DND-41 (cell line): ENCODE measurements around the gene SCTR.

ENCODE experiments used
- ATAC-seq: fragments of 200-7000 bp; cut with Tn5 transposase; 3 replicates; pipeline ENCODE4 v1.9.1; 2021; ENCODE audit warnings: low read depth; ENCODE audit not compliant: insufficient read depth
- DNase-seq: peaks from one replicate; pipeline ENCODE4 v3.0.0-alpha.2; 2020
- H2AFZ ChIP-seq: 2 replicates; pipeline ENCODE4 v1.6.0; 2012; ENCODE audit warnings: low read depth, low read length
- H3K27ac ChIP-seq: 2 replicates; pipeline ENCODE4 v1.5.1; 2012; ENCODE audit warnings: low read length, inconsistent platforms
- H3K27me3 ChIP-seq: fragments of 200-600 bp; sonication (generic); 2 replicates; pipeline ENCODE4 v1.6.0; 2012; ENCODE audit warnings: low read length, mild to moderate bottlenecking, inconsistent platforms; ENCODE audit not compliant: insufficient read depth, poor library complexity
- H3K36me3 ChIP-seq: 2 replicates; pipeline ENCODE4 v1.5.1; 2012; ENCODE audit warnings: low read length, inconsistent platforms; ENCODE audit not compliant: insufficient read depth
- H3K4me1 ChIP-seq: 2 replicates; pipeline ENCODE4 v1.5.1; 2012; ENCODE audit warnings: mild to moderate bottlenecking, low read length; ENCODE audit not compliant: insufficient read depth
- H3K4me2 ChIP-seq: 2 replicates; pipeline ENCODE4 v1.6.0; 2012; ENCODE audit warnings: mild to moderate bottlenecking, moderate library complexity, low read length, inconsistent platforms; ENCODE audit not compliant: insufficient read depth
- H3K4me3 ChIP-seq, 2 experiments: fragments of 200-600 bp in 1 of 2; shearing (Covaris generic) in 1 of 2; 2 replicates each; pipeline ENCODE4 v1.5.1; 2012 to 2016; ENCODE audit warnings: inconsistent platforms in 2 of 2, low read length in 2 of 2, mild to moderate bottlenecking in 2 of 2, low read depth in 1 of 2, moderate library complexity in 1 of 2
- H3K79me2 ChIP-seq: 2 replicates; pipeline ENCODE4 v1.6.0; 2012; ENCODE audit warnings: low read length, inconsistent platforms; ENCODE audit not compliant: insufficient read depth
- H3K9ac ChIP-seq: 2 replicates; pipeline ENCODE4 v1.6.0; 2012; ENCODE audit warnings: low read depth, mild to moderate bottlenecking, inconsistent platforms, low read length, moderate library complexity
- H3K9me3 ChIP-seq: 2 replicates; pipeline ENCODE4 v1.5.1; 2012; ENCODE audit warnings: low read length, moderate library complexity, mild to moderate bottlenecking, inconsistent platforms; ENCODE audit not compliant: insufficient read depth, severe bottlenecking
- H4K20me1 ChIP-seq: 2 replicates; pipeline ENCODE4 v1.6.0; 2012; ENCODE audit warnings: low read length; ENCODE audit not compliant: insufficient read depth
- EZH2 ChIP-seq: IDR thresholded peaks from 3 replicates; pipeline ENCODE4 v1.6.1; 2012; ENCODE audit warnings: borderline replicate concordance, low read depth, mild to moderate bottlenecking, moderate library complexity, low read length, inconsistent platforms; ENCODE audit not compliant: severe bottlenecking
- TF ChIP-seq, protein P1 (sequence below): IDR thresholded peaks from 2 replicates; pipeline ENCODE4 v1.5.1; 2012; ENCODE audit warnings: borderline replicate concordance, low read length, moderate library complexity, mild to moderate bottlenecking; ENCODE audit not compliant: poor library complexity, severe bottlenecking; ENCODE audit errors: extremely low read depth

Gene SCTR

DNA sequence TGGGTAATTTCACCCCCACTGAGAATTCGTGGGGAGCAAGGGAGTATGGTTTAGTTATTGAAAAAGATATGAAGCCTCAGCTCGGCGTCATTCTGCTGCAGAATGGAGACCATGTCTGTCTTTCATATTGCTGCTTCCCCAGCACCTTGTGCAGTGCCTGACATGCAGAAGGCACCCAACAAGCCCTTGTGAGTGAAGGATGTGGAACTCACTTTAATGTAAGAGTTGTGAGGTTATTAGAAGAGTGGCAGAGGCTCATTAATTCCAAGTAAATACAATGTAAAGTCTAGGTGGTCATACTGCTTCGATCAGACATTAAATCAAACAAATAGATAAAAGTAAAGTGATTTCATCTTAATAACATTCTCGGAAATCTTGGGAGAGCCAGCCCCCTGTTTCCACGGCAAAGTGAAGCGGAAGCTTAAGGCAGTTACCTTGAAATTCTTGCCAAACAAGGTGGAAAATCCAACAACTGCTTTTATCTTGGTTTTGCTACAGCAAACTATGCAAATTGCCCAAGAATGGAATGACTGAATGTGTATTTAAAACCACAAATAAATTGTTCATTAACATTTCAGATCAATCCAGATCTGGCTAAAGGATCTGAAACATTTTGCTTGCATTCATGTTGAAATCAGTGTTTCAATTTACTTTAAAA, 29.5 kb upstream of the SCTR start:
- TF ChIP-seq, protein P1, sequence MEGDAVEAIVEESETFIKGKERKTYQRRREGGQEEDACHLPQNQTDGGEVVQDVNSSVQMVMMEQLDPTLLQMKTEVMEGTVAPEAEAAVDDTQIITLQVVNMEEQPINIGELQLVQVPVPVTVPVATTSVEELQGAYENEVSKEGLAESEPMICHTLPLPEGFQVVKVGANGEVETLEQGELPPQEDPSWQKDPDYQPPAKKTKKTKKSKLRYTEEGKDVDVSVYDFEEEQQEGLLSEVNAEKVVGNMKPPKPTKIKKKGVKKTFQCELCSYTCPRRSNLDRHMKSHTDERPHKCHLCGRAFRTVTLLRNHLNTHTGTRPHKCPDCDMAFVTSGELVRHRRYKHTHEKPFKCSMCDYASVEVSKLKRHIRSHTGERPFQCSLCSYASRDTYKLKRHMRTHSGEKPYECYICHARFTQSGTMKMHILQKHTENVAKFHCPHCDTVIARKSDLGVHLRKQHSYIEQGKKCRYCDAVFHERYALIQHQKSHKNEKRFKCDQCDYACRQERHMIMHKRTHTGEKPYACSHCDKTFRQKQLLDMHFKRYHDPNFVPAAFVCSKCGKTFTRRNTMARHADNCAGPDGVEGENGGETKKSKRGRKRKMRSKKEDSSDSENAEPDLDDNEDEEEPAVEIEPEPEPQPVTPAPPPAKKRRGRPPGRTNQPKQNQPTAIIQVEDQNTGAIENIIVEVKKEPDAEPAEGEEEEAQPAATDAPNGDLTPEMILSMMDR, result no peak
- TF ChIP-seq EZH2, result no peak
- ATAC-seq (no peak), DNase-seq (no peak)
- Histone ChIP-seq H4K20me1 (no peaks in the 10 kb centered on the region), H3K4me1 (no peaks in the 10 kb centered on the region), H3K4me3 (no peak overlapping the region), H3K27ac (no peak overlapping the region), H3K79me2 (no peaks in the 10 kb centered on the region), H3K9ac (no peak overlapping the region), H3K4me2 (no peak overlapping the region), H3K27me3 (peaks cover 20% of the 10 kb centered on the region), H3K36me3 (no peaks in the 10 kb centered on the region), H2AFZ (no peak overlapping the region), H3K9me3 (no peaks in the 10 kb centered on the region)

DNA sequence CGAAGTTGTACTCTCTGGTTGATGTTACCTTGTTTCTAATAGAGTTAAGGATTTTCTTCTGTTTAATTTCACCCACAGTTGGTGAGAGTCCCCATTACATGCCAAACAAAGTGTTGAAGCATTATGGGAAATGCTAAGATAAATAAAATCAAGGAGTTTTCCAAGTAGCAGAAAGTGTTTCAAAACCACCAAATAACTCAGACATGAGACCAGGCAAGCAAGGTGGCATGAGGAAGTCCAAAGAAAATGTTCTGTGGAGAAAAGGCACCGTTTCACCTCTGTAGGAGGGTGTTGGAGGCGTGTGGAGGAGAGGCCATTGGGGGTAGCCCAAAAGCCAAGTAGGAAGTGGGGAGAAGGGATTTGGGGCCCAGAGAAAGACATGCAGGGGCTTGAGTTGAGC, 28.6 kb upstream of the SCTR start:
- DNase-seq (no peak), ATAC-seq (no peak)
- H3K4me1 ChIP-seq, result no peaks in the 10 kb centered on the region
- H4K20me1 ChIP-seq, result no peaks in the 10 kb centered on the region
- no peak overlapping the region for H3K9ac ChIP-seq
- H3K4me3 ChIP-seq, result no peak overlapping the region
- peaks cover 20% of the 10 kb centered on the region for H3K27me3 ChIP-seq
- H2AFZ ChIP-seq, result no peak overlapping the region
- no peaks in the 10 kb centered on the region for H3K36me3 ChIP-seq
- no peaks in the 10 kb centered on the region for H3K9me3 ChIP-seq
- TF ChIP-seq, protein P1, result no peak
- no peak for TF ChIP-seq EZH2
- no peak overlapping the region for H3K27ac ChIP-seq
- no peak overlapping the region for H3K4me2 ChIP-seq
- no peaks in the 10 kb centered on the region for H3K79me2 ChIP-seq

DNA sequence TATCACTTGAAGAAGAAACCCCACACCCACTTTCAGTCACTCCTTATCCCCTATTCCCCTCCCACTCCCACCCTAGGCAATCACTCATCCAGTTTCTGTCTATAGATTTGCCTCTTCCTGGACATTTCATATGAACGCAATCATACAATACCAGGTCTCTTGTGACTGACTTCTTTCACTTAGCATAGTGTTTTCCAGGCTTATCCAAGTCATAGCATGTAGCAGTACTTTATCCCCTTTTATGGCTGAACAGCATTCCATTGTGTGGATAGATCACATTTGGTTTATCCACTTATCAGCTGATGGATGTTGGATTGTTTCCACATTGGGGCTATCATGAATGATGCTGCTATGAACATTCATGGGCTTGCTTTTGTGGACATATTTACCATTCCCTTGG, 26.6 kb upstream of the SCTR start:
- no peak overlapping the region for H3K4me3 ChIP-seq
- TF ChIP-seq, protein P1, result no peak
- TF ChIP-seq EZH2, result no peak
- H3K79me2 ChIP-seq, result no peaks in the 10 kb centered on the region
- H4K20me1 ChIP-seq, result no peaks in the 10 kb centered on the region
- DNase-seq, result no peak
- no peak overlapping the region for H3K4me2 ChIP-seq
- H2AFZ ChIP-seq, result no peak overlapping the region
- H3K36me3 ChIP-seq, result no peaks in the 10 kb centered on the region
- H3K4me1 ChIP-seq, result no peaks in the 10 kb centered on the region
- peaks cover 20% of the 10 kb centered on the region for H3K27me3 ChIP-seq
- H3K27ac ChIP-seq, result no peak overlapping the region
- no peak for ATAC-seq
- no peaks in the 10 kb centered on the region for H3K9me3 ChIP-seq
- H3K9ac ChIP-seq, result no peak overlapping the region
